Measurements from ENCODE around the gene PPP2R2C. TPM values are rescaled to one million over a fixed set of nuclear protein-coding genes. Genes with fewer than 3 reads are reported as not detected.

Gene PPP2R2C
- total and polyA plus RNA-seq, 2 donors = 5.4 to 6.4 TPM

DNA sequence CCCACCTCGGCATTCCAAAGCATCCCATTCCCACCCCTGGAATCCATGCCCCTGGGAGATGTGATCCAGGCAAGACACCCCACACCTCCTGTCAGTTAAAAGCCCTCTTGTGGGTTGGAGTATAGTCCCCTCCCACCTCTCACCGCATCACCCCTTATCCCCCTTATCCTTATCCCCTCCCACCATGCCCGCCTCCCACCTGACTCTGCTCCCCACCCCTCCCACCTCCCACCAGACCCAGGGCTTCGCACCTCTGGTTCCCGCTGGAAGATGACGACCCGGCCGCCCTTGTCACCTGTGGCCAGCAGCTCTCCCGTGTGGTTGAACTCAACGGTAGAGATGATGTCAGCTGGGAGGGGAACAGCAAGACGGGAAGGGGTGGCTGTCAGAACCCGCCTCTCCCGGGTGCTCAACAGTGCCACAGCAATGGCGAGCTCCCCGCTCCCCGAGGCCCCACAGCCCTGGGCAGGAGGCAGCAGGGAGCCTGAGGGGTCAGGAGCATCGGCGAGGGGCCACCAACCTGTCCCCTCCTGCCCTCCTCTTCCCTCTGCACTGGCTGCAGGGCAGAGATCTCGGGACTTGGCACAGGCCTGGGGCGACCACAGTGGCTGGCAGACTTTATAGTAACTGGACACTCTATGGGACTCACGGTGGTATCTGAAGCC lies 91.5 kb downstream of the PPP2R2C start:
- no peak overlapping the region for H3K4me3 ChIP-seq (ENCODE audit: low read length in 2 of 2)
- no peak for DNase-seq (ENCODE audit: low read depth in 6 of 9, low spot score in 9 of 9)
- WGBS = 58% methylated on average over 21 of the region's 21 CpGs

DNA sequence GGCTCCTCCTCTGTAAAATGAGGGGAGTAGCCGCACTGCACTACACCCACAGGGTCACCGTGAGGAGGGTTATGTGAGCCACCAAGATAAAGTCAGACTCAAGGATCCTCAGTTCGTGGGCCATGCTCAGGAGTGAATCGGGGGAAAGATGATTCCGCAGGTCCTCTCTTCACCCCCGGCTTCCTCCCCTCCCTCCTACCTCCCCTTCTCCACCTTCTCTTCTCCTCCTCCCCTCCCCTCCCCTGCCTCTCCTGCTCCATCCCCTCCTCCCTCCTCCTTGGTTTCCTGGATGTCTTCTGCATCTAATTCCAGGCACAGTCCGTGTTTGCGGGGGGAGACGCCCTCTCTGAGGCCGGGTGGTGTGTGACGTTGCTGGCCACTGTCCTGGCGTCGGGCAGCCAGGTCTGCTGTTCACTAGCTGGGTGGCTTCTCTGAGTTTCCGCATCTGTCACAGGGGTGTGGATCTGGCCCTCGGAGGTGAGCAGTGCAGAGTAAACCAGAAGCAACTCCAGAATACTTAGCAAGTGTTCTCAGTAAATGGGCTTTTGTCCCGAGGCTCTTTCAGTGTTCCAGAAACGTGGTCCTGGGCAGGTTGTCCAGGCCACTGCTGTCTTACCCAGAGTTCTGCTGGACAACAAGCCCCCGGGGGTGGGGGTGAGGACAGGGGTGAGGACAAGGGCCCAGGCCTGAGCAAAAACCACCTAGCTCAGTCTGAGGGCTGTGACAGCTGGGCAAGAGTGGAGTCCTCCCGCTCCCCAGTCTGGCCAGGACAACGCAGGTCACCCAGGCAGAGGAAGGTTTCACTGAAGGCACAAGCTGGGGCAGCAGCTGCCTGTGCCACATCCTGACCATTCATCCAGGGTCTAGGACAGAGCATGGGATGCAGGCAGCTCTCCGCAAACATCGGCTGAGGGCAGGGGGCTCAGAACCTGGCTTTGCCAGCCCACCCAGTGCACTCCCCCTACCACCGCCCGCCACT lies 92.4 kb downstream of the PPP2R2C start:
- peaks cover 0 to 15% of the 10 kb centered on the region in 2 donors for H3K27me3 ChIP-seq (ENCODE audit: control insufficient read depth in 2 of 2, insufficient read depth in 1 of 2, low read length in 1 of 2)
- H3K4me1 ChIP-seq (ENCODE audit: control insufficient read depth in 2 of 2, insufficient read depth in 2 of 2, low read length in 2 of 2) = no peaks in the 10 kb centered on the region
- no peaks in the 10 kb centered on the region for H3K9me3 ChIP-seq (ENCODE audit: control insufficient read depth in 2 of 2, insufficient read depth in 1 of 2, low read length in 1 of 2)
- H3K36me3 ChIP-seq (ENCODE audit: control insufficient read depth in 2 of 2, insufficient read depth in 2 of 2, low read length in 1 of 2) = no peaks in the 10 kb centered on the region
- DNase-seq (ENCODE audit: low read depth in 6 of 9, low spot score in 9 of 9) = no peak
- peak overlapping the region in 1 of 2 donors; percentile 60 for H3K27ac ChIP-seq (ENCODE audit: low read depth in 1 of 2, low read length in 1 of 2)
- H3K4me3 ChIP-seq (ENCODE audit: low read length in 2 of 2) = no peak overlapping the region
- WGBS = 44% methylated on average over 24 of the region's 24 CpGs

More for the DNA sequence above, 91.5 kb downstream of the PPP2R2C start:
- Histone ChIP-seq H3K4me1 (ENCODE audit: control insufficient read depth in 2 of 2, insufficient read depth in 2 of 2, low read length in 2 of 2) (no peaks in the 10 kb centered on the region), H3K36me3 (ENCODE audit: control insufficient read depth in 2 of 2, insufficient read depth in 2 of 2, low read length in 1 of 2) (no peaks in the 10 kb centered on the region), H3K27me3 (ENCODE audit: control insufficient read depth in 2 of 2, insufficient read depth in 1 of 2, low read length in 1 of 2) (peaks cover 0 to 15% of the 10 kb centered on the region in 2 donors), H3K27ac (ENCODE audit: low read depth in 1 of 2, low read length in 1 of 2) (no peak overlapping the region), H3K9me3 (ENCODE audit: control insufficient read depth in 2 of 2, insufficient read depth in 1 of 2, low read length in 1 of 2) (no peaks in the 10 kb centered on the region)

DNA sequence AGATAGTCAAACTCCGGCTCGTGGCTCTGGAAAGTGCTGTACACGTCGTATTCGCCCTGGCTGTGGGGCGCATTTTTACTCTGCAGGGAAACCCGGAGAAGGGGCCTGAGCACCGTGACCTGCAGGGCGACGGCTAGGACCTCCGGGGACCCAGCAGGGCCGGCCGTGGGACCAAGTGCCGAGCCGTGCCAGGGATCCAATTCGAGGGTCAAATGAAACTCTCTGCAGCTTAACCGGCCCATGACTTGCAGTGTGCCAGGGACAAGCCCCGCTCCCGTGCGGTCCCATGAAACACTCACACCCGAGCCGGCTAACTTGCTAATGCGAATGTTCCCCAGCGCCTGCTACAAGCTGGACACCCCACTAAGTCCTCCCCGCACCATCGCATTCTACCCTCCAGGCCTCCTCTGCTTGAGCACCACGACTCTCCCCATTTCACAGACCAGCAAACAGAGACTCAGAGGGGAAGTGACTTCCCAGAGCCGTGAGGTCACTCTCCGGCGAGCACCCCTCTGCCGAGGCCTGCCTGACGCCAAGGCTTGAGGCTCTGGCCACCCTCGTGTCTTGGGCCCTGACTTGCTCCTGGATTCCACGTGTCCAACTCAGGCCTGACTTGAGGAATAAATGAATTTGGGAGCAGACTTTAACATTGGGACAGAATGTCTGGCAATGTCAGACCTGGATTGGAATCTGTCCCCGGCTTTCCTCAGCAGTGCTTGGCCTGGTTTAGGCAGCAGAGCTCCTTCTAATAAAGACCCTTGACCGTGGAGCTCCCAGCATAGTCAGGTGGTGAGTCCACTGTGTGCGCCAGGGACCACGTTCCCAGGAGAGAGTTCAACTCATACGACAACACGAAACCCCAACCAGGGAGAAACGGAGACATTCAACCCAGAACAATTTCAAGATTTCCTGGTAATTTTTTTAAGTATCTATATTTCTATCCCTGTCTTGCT lies 93.6 kb downstream of the PPP2R2C start:
- Histone ChIP-seq H3K9me3 (ENCODE audit: control insufficient read depth in 2 of 2, insufficient read depth in 1 of 2, low read length in 1 of 2) (no peaks in the 10 kb centered on the region), H3K4me1 (ENCODE audit: control insufficient read depth in 2 of 2, insufficient read depth in 2 of 2, low read length in 2 of 2) (no peaks in the 10 kb centered on the region), H3K27me3 (ENCODE audit: control insufficient read depth in 2 of 2, insufficient read depth in 1 of 2, low read length in 1 of 2) (peaks cover 0 to 15% of the 10 kb centered on the region in 2 donors), H3K27ac (ENCODE audit: low read depth in 1 of 2, low read length in 1 of 2) (no peak overlapping the region), H3K36me3 (ENCODE audit: control insufficient read depth in 2 of 2, insufficient read depth in 2 of 2, low read length in 1 of 2) (no peaks in the 10 kb centered on the region), H3K4me3 (ENCODE audit: low read length in 2 of 2) (no peak overlapping the region)
- 91% methylated on average over 41 of the region's 41 CpGs for WGBS
- no peak for DNase-seq (ENCODE audit: low read depth in 6 of 9, low spot score in 9 of 9)

DNA sequence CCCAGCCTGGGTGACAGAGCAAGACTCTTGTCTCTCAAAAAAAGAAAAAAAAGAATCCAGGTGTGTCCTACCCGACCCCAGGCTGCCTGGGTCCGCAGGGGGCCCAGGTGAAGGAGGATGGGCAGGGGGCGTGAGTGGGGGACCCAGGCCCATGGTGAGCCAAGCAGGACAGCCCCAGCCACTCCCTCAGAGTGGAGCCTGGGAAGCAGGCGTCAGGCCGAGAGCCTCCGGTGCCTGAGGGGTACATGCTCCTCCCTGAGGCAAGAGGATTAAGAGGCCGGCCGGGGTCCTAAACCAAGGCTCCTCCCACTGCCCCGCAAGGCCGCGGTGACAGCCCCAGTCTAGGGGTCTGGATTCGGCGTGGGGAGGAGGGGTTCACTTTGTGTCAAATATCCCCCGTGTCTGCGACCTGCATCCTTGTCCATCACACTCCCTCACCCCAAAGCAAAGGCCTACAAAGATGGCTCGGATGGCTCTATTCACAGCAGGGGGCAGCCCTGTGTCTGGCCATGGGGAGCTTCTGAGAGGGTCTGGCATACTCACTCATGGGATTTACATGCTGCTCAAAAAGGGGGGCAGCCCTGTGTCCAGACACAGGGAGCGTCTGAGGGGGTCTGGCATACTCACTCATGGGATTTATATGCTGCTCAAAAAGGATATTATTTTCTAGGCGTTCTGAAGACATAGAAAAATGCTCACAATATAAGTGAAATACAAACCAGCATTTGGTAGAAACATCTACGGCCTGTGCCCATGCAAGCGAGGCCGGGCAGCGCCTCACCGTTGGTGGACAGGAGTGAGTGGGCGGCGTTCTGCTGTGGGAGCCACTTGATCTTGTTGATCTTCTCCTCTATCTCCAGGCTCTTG lies 94.6 kb downstream of the PPP2R2C start:
- no peak for DNase-seq (ENCODE audit: low read depth in 6 of 9, low spot score in 9 of 9)
- no peaks in the 10 kb centered on the region for H3K36me3 ChIP-seq (ENCODE audit: control insufficient read depth in 2 of 2, insufficient read depth in 2 of 2, low read length in 1 of 2)
- no peaks in the 10 kb centered on the region for H3K4me1 ChIP-seq (ENCODE audit: control insufficient read depth in 2 of 2, insufficient read depth in 2 of 2, low read length in 2 of 2)
- peaks cover 0 to 15% of the 10 kb centered on the region in 2 donors for H3K27me3 ChIP-seq (ENCODE audit: control insufficient read depth in 2 of 2, insufficient read depth in 1 of 2, low read length in 1 of 2)
- H3K9me3 ChIP-seq (ENCODE audit: control insufficient read depth in 2 of 2, insufficient read depth in 1 of 2, low read length in 1 of 2) = no peaks in the 10 kb centered on the region
- H3K4me3 ChIP-seq (ENCODE audit: low read length in 2 of 2) = no peak overlapping the region
- H3K27ac ChIP-seq (ENCODE audit: low read depth in 1 of 2, low read length in 1 of 2) = no peak overlapping the region
- 62% methylated on average over 25 of the region's 25 CpGs for WGBS

DNA sequence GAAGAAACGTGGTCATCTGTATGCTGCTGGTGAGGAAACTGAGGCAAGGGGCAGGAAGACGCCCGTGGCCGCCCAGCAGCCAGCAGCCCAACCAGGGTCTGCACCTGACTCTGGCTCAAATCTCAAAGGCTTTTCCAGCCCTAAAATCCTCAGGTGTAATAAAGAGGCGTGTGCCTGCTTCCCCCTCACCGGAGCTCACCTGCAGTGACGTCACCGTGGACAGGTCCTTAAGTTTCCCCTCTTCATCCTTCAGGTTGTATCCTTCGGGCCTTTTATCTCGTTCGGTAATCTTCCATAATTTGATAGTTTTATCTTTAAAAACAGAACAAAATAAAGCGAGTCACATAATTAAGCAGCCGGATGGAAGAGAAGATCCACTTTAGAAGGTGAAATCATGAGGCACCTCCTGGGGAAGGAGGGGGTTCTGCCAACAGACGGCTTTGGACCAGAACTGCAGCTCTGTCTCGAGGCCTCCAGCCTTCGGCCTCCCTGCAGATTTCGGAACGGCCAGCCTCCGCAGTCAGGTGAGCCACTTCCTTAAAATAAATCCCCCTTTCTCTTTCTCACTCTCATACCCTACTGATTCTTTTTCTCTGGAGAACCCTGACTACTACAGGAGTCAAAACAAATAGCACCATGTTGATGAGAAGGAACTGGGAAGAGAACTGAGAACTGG lies 96.7 kb downstream of the PPP2R2C start:
- no peak overlapping the region for H3K27ac ChIP-seq (ENCODE audit: low read depth in 1 of 2, low read length in 1 of 2)
- H3K9me3 ChIP-seq (ENCODE audit: control insufficient read depth in 2 of 2, insufficient read depth in 1 of 2, low read length in 1 of 2) = no peaks in the 10 kb centered on the region
- no peak overlapping the region for H3K4me3 ChIP-seq (ENCODE audit: low read length in 2 of 2)
- H3K4me1 ChIP-seq (ENCODE audit: control insufficient read depth in 2 of 2, insufficient read depth in 2 of 2, low read length in 2 of 2) = no peaks in the 10 kb centered on the region
- 90% methylated on average over 19 of the region's 19 CpGs for WGBS
- DNase-seq (ENCODE audit: low read depth in 6 of 9, low spot score in 9 of 9) = no peak
- peaks cover 0 to 13% of the 10 kb centered on the region in 2 donors for H3K27me3 ChIP-seq (ENCODE audit: control insufficient read depth in 2 of 2, insufficient read depth in 1 of 2, low read length in 1 of 2)
- H3K36me3 ChIP-seq (ENCODE audit: control insufficient read depth in 2 of 2, insufficient read depth in 2 of 2, low read length in 1 of 2) = no peaks in the 10 kb centered on the region

DNA sequence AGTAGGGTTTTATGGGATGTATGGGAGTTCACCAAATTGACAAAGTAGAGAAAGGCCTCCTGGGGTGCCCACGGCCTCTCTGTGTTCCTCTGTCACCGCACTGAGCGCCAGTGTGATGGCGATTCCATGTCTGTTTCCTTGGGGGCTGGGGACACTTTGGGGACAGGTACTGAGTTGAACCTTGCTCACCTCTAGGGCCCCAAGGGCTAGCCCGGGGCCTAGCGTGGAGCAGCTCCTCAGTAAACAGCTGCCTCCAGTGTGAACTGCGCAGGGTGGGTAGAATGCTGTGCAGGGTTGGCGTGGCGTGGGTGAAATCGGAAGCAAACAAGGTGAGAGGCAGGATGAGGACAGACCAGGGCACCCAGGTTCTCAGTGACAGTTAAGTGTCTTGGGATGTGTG lies 97.8 kb downstream of the PPP2R2C start:
- no peaks in the 10 kb centered on the region for H3K36me3 ChIP-seq (ENCODE audit: control insufficient read depth in 2 of 2, insufficient read depth in 2 of 2, low read length in 1 of 2)
- no peaks in the 10 kb centered on the region for H3K9me3 ChIP-seq (ENCODE audit: control insufficient read depth in 2 of 2, insufficient read depth in 1 of 2, low read length in 1 of 2)
- H3K27ac ChIP-seq (ENCODE audit: low read depth in 1 of 2, low read length in 1 of 2) = no peak overlapping the region

DNA sequence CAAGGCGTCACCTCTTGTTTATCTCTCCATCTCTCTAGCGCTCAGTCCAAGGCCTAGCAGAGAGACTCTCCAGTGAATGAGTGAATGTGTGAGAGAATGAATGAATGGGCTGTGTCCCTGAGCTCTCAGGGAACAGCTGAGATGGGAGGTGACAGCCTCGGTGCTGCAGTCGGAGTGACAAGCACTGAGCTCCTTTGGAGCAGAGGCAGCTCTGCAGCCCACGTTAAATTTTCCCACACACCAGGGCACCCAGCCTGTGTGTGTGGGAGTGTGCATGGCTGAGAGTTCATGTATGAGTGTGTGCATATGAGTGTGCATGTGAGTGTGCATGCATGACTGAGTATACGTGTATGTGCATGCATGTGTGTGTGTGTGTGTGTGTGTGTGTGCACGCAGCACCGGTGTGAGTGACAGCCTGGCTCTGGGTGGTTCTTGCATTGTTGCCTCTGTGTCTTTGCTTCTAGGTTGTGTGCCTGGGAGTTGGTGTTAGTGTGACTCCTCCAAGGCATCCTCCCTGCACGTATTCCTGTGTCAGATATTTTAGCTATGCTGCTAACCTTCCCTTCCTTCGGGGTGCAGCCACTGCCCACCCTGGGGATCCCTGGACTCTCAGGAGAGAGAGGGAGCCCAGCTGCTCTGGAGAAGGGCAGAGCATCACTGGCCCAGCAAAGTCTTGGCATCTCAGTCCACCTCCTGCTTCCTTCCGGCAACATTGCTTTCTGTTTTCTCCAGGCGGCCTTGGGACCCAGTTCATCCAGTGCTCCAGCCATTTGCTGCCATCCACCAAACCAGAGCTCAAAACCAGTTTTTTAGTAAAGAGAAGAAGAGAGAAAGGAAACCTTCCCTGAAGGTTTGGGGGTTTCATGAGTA lies 98.6 kb downstream of the PPP2R2C start:
- Histone ChIP-seq H3K27ac (ENCODE audit: low read depth in 1 of 2, low read length in 1 of 2) (no peak overlapping the region), H3K4me1 (ENCODE audit: control insufficient read depth in 2 of 2, insufficient read depth in 2 of 2, low read length in 2 of 2) (no peaks in the 10 kb centered on the region), H3K4me3 (ENCODE audit: low read length in 2 of 2) (no peak overlapping the region), H3K9me3 (ENCODE audit: control insufficient read depth in 2 of 2, insufficient read depth in 1 of 2, low read length in 1 of 2) (no peaks in the 10 kb centered on the region), H3K36me3 (ENCODE audit: control insufficient read depth in 2 of 2, insufficient read depth in 2 of 2, low read length in 1 of 2) (no peaks in the 10 kb centered on the region), H3K27me3 (ENCODE audit: control insufficient read depth in 2 of 2, insufficient read depth in 1 of 2, low read length in 1 of 2) (peaks cover 0 to 2% of the 10 kb centered on the region in 2 donors)
- WGBS = 84% methylated on average over 12 of the region's 12 CpGs
- no peak for DNase-seq (ENCODE audit: low read depth in 6 of 9, low spot score in 9 of 9)

More for the DNA sequence above, 97.8 kb downstream of the PPP2R2C start:
- peaks cover 0 to 4% of the 10 kb centered on the region in 2 donors for H3K27me3 ChIP-seq (ENCODE audit: control insufficient read depth in 2 of 2, insufficient read depth in 1 of 2, low read length in 1 of 2)
- no peaks in the 10 kb centered on the region for H3K4me1 ChIP-seq (ENCODE audit: control insufficient read depth in 2 of 2, insufficient read depth in 2 of 2, low read length in 2 of 2)
- no peak overlapping the region for H3K4me3 ChIP-seq (ENCODE audit: low read length in 2 of 2)
- DNase-seq (ENCODE audit: low read depth in 6 of 9, low spot score in 9 of 9) = no peak
- 96% methylated on average over 10 of the region's 10 CpGs for WGBS

All from thymus (tissue), 11 donors.